HPDE6-E6E7 (cell line): Measurements from ENCODE around the gene TNFRSF1A.
A peak's percentile ranks its signal among the peaks of the same experiment; 100 is the strongest.
"Not testable (repeated sequence)": the region's sequence is repeated elsewhere in the genome, so short reads cannot be mapped to it uniquely, and the experiment has no call there.

Experiments used
- DNase-seq: peaks from one replicate; pipeline ENCODE4 v3.0.0; 2011; ENCODE audit warnings: missing footprints; ENCODE audit errors: extremely low spot score

Gene TNFRSF1A

GRCh38 chr12:6303071-6303470 lies 38.8 kb downstream of the TNFRSF1A start:
- DNase-seq: no peak

GRCh38 chr12:6302621-6303020 lies 39.3 kb downstream of the TNFRSF1A start:
- DNase-seq: no peak

DNA sequence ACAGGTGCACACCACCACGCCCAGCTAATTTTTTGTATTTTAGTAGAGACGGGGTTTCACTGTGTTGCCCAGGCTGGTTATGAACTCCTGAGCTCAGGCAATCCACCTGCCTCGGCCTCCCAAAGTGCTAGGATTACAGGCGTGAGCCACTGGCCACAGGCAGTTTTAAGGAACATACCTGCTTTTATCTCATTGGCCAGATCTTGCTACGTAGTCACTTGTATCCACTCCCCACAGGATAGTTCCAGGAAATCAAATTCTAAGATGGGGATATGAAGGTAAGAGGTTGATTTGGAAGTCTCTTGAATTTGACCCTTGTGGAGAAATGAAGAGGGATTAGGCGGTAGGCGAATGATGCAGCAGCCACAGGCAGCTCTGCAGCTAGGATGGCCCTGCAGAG lies 40.2 kb downstream of the TNFRSF1A start:
- no peak for DNase-seq

DNA sequence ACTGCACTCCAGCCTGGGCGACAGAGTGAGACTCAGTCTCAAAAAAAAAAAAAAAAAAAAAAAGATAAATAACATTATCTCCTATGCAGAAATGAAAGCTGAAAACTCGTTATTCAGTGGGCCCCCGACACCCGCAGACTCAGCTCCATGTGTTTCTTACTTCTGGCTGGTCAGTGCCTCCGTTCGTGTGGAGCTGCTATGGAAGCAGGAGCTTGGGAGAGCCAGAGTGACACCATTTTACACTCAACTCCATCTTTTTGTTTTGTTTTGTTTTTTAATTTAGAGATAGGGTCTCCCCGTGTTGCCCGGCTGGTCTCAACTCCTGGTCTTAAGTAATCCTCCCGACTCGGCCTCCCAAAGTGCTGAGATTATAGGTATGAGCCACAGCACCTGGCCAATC lies 44.7 kb downstream of the TNFRSF1A start:
- DNase-seq: no peak

DNA sequence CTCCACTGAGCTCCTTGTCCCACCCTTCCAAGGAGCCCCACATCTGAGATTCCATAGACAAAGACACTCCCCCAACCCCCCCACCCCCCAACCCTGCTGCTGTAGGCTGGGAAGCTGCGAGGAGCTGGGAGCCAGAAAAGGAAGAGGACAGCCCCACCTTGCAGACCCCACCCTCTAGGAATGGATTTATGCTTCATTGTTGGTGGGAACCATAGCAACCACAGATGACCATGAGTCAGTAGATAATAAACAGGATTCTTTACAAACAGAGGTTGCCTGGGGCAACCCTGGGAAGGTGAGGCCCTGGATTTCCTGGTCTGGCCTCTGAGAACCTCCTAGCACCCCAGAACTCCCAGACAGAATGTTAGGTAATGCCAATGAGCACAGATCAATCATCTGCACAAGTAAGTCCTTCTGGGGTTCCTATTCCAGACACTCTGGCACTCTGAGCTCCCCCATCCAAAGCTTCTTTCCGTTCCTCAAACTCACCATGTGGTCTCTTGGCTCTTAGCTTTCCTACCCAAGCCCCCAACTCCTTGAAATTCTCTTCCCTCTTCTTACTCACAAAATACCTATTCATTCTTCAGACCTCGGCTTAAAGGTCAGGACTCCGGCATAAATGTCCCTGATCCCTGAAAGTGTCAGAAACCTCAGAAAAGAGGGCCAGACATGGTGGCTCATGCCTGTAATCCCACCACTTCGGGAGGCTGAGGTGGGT lies 46.6 kb downstream of the TNFRSF1A start:
- DNase-seq: peak; percentile 93

GRCh38 chr12:6294156-6295093 lies 47.5 kb downstream of the TNFRSF1A start:
- DNase-seq: no peak

DNA sequence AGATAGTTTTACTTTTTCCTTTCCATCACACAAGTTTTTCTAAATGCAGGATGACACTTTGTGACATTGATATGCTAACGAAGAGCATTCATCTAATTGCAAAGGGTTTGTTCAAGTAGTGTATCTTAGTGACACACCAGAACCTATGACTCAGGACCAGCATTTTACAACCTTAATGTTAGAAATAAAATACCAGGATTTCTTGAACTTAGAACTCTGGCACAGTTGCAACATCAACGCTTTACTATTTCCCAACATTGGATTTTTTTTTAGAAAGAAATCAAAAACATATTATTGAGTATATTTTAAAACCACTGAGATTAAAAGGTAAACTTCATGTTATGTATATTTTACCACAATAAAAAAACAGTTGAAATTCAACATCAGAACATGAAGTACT lies 49.3 kb downstream of the TNFRSF1A start:
- no peak for DNase-seq

DNA sequence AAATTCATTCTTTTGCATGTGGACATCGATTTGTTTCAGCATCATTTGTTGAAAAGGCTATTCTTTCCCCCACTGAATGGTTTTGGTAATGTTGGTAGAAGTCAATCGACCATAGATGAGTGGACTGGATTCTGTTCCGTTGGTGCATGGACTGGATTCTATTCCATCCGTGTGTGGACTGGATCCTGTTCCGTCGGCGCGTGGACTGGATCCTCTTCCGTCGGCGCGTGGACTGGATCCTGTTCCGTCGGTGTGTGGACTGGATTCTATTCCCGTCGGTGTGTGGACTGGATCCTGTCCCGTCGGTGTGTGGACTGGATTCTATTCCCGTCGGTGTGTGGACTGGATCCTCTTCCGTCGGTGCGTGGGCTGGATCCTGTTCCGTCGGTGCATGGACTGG lies 52.0 kb downstream of the TNFRSF1A start:
- not testable (repeated sequence) for DNase-seq

- not testable (repeated sequence) for DNase-seq
These were observed 52.8 kb downstream of the TNFRSF1A start for GRCh38 chr12:6289081-6289480.

- DNase-seq: no peak
These were observed 53.6 kb downstream of the TNFRSF1A start for GRCh38 chr12:6288235-6288634.

GRCh38 chr12:6285532-6286306 lies 56.2 kb downstream of the TNFRSF1A start:
- DNase-seq: no peak

DNA sequence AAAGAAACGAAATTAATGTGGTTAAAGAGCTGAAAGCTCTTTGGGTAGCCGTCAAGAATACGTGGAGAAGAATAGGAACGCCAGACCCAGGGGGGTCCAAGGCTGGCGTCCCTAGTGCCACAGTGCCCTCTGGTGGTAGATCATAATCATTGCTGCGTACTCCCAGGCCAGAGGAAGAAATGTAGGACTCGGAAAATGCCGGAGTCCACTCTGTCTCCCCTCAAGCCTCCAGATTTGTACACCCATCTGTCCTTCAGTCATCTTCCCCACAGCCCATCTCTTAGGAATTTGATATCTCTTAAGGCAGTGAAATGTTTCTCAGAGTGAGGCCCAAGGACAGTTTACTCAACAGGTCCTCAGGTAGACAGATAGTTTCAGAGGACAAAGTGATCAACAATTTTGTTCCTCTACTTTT lies 56.8 kb downstream of the TNFRSF1A start:
- DNase-seq: peak; percentile 74

GRCh38 chr12:6284273-6284672 lies 57.6 kb downstream of the TNFRSF1A start:
- DNase-seq: no peak

GRCh38 chr12:6282453-6282840 lies 59.4 kb downstream of the TNFRSF1A start:
- DNase-seq: no peak

- no peak for DNase-seq
These were observed 60.6 kb downstream of the TNFRSF1A start for GRCh38 chr12:6281081-6281809.

DNA sequence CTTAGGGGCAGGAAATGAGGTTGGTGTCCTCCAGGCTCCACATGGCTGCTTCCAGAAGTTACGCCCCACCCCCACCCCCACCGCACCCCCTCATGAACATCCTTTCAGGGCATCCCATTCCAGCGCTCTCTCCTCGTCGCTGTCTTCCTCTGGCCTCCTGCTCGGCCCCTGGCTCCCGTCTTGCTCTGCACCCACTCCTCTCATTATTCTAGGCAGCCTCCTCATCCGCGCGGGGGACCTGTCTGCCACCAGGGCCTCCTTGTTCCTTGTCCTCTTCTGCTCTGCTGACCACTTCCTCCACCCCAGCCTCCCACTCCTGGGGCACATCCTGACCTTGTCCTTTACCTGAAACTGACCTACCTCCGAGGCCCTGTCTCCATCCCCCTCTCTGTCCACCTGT lies 61.2 kb downstream of the TNFRSF1A start:
- no peak for DNase-seq

DNA sequence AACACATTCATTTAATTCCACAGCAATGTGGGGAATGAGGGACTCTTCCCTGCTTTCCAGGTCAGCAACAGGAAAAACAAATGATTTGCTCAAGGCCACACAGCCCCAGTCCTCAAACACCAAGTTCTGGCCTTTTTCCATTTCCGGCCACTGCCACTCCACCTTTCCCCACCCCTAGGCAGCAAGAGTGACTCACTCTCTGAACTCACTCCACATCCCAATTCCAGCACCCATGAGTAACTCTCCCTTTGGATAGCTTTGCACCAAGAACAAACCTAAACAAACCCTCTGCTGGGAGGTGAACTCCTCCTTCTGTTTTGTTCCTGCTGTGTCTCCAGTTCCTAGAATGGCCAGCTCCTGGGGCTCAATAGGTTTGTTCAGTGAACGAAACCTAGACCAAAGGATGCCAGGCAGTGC lies 61.8 kb downstream of the TNFRSF1A start:
- DNase-seq: peak; percentile 86

DNA sequence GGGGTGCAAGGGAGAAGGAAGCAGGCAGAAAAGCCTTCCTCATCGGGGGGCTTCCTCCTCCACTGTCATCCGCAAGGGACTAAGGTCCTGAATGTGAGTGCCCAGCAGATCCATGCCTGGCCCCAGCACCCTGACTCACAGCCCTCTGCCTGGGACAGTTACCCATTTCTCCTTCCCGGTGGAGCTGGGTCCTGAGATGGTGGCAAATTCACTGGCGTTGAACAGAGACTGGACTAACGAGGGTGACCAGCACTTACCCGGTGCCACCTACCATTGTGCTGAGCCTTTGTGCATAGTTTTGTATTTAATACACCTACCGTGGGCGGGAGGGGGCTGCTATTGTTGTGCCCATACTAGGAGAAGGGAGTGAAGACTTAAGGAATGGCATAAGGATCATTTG lies 62.2 kb downstream of the TNFRSF1A start:
- no peak for DNase-seq

GRCh38 chr12:6279256-6279628 lies 62.6 kb downstream of the TNFRSF1A start:
- no peak for DNase-seq
